ENCODE results near the gene ARL4C.

Gene ARL4C

GRCh38 chr2:234447189-234447588 is 49.7 kb downstream of the ARL4C start:
- no peak for DNase-seq (ENCODE audit: low spot score)

DNA sequence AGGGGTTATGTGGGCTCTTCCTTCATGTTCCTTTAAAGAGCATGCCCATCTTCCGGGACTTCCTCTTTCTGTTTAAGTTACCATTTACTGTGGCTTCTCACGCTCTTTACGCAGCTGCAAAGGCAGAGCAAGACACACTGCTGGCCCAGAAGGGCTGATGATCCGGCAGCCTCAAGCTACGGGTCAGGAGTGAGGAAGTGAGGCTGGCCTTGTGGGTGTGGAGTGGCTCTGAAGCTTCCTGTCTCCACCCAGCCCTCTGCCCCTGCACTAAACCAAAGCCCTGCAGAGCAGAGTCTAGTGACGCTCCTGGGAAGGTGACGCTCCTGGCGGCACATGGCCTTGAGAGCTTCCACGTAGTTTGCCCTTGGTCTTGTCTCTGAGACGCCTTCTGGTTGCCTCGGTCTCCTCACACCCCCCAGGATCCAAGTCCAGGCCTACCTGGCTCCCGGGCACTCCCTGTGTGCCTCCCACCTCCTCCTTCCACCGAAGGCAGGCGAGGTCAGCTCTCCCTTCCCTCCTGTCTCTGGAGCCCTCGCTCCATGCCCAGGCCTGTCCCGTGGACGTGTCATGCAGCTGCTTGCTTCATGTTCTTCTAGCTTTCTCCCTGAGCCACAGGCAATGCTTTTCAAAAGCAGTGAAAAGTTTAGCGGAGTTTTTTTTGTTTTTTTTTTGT is 50.3 kb downstream of the ARL4C start:
- DNase-seq (ENCODE audit: low spot score) = no peak

- no peak for DNase-seq (ENCODE audit: low spot score)
These were observed 52.0 kb downstream of the ARL4C start for GRCh38 chr2:234444893-234445292.

GRCh38 chr2:234444242-234444730 is 52.6 kb downstream of the ARL4C start:
- no peak for DNase-seq (ENCODE audit: low spot score)

Measured in SW480 (cell line).